ENCODE results near the gene TDG. TPM values are rescaled to one million over a fixed set of nuclear protein-coding genes. Genes with fewer than 3 reads are reported as not detected.

Gene TDG
- polyA plus RNA-seq, 5 donors: 40.4 to 62.4 (median 53.6) TPM

GRCh38 chr12:103956509-103957027 is 9.1 kb upstream of the TDG start:
- no peak for DNase-seq

- DNase-seq: no peak
These were observed 7.7 kb upstream of the TDG start for GRCh38 chr12:103957865-103958388.

- DNase-seq: no peak
These were observed 7.1 kb upstream of the TDG start for GRCh38 chr12:103958621-103959020.

GRCh38 chr12:103960616-103961227 is 5.0 kb upstream of the TDG start:
- no peak for DNase-seq

- no peak for DNase-seq
These were observed 3.2 kb upstream of the TDG start for GRCh38 chr12:103962493-103962892.

- DNase-seq: no peak
These were observed 867 bp upstream of the TDG start for GRCh38 chr12:103964805-103965204.

GRCh38 chr12:103965255-103965589 is 450 bp upstream of the TDG start:
- DNase-seq: no peak

GRCh38 chr12:103966736-103967135 is 1.1 kb downstream of the TDG start:
- no peak for DNase-seq

- no peak for DNase-seq
These were observed 3.7 kb downstream of the TDG start for GRCh38 chr12:103969391-103969790.

- DNase-seq: no peak
These were observed 8.2 kb downstream of the TDG start for GRCh38 chr12:103973909-103974308.

- DNase-seq: no peak
These were observed 9.7 kb downstream of the TDG start for GRCh38 chr12:103975368-103975767.

GRCh38 chr12:103978384-103978982 is 12.8 kb downstream of the TDG start:
- no peak for DNase-seq

- DNase-seq: no peak
These were observed 21.2 kb downstream of the TDG start for GRCh38 chr12:103986829-103987228.

GRCh38 chr12:103994235-103994634 is 28.6 kb downstream of the TDG start:
- no peak for DNase-seq

GRCh38 chr12:103996595-103996994 is 30.9 kb downstream of the TDG start:
- no peak for DNase-seq

GRCh38 chr12:103997286-103997900 is 31.7 kb downstream of the TDG start:
- no peak for DNase-seq

GRCh38 chr12:103998976-103999375 is 33.3 kb downstream of the TDG start:
- DNase-seq: peak; percentile 7 to 18

- no peak for DNase-seq
These were observed 35.2 kb downstream of the TDG start for GRCh38 chr12:104000807-104001434.

- DNase-seq: no peak
These were observed 37.0 kb downstream of the TDG start for GRCh38 chr12:104002686-104003085.

- no peak for DNase-seq
These were observed 37.9 kb downstream of the TDG start for GRCh38 chr12:104003596-104003995.

GRCh38 chr12:104006929-104007328 is 41.3 kb downstream of the TDG start:
- DNase-seq: no peak

- DNase-seq: no peak
These were observed 44.4 kb downstream of the TDG start for GRCh38 chr12:104010121-104010520.
